ENCODE measurements around the gene EFS. TPM values are rescaled to one million over a fixed set of nuclear protein-coding genes. Genes with fewer than 3 reads are reported as not detected.

Gene EFS
- polyA plus RNA-seq, 1 donor from 2014 or later = not detected

DNA sequence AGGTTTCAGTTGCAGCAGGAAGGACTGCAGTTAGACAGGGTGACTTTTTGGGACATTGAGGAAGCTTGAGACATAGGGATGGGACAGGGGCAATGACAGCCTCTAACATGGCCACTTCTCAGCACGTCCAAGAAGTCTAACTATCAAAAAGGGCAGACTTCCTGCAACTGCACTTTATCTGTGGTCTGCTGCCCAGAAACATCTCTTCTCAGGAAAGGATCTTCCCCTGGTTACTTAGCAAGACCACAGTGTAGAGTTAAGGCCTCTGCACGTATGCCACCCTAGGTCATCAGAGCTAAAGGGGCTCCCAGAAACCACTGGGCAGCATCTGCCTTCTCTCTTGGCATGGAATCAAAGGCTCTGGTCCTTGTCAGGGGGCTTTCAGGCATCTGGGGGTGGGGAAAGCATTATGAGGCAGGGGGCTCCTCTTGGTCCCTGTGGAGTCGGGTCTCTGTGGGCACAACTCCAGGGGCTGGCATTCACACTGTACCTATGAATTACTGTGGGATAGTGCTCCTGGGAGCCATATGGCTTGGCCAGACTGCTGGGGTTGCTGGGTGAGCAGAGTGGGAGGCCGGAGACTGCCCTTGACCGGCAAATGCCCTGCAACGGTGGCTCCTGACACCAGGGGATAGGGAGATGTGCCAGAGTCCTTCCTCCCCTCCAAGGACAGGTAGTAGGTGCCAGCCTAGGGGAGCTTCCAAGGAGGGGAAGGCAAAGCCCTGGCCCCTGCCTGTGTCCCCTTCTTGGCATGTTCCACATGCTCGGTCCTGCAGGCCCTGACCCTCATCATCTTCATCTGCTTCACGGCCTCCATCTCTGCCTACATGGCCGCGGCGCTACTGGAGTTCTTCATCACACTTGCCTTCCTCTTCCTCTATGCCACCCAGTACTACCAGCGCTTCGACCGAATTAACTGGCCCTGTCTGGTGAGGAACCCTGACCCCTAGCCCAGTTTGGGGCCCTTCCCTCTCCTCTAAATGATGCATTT is 12.9 kb upstream of the EFS start:
- no peaks in the 10 kb centered on the region for H3K4me1 Mint-ChIP-seq
- H3K9me3 Mint-ChIP-seq = no peaks in the 10 kb centered on the region
- no peak overlapping the region for H3K27ac Mint-ChIP-seq
- peaks cover 15% of the 10 kb centered on the region for H3K27me3 Mint-ChIP-seq
- H3K4me3 Mint-ChIP-seq = no peak overlapping the region
- no peaks in the 10 kb centered on the region for H3K36me3 Mint-ChIP-seq

DNA sequence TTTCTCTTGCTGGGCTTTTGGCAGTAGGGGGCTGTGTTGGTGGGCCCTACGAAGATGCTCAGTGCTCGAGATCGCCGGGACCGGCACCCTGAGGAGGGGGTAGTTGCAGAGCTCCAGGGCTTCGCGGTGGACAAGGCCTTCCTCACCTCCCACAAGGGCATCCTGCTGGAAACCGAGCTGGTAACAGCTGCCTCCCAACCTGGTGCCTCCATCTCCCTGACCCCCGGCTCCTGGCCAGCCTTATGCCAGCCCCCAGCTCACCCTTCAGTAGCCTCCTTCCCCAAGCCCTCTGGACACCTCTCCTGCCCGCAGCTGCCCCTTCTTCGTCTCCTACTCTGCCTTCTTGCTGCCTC is 12.2 kb upstream of the EFS start:
- Mint-ChIP-seq H3K36me3 (no peaks in the 10 kb centered on the region), H3K27ac (no peak overlapping the region), H3K4me1 (no peaks in the 10 kb centered on the region), H3K27me3 (peaks cover 9% of the 10 kb centered on the region), H3K4me3 (no peak overlapping the region), H3K9me3 (no peaks in the 10 kb centered on the region)

DNA sequence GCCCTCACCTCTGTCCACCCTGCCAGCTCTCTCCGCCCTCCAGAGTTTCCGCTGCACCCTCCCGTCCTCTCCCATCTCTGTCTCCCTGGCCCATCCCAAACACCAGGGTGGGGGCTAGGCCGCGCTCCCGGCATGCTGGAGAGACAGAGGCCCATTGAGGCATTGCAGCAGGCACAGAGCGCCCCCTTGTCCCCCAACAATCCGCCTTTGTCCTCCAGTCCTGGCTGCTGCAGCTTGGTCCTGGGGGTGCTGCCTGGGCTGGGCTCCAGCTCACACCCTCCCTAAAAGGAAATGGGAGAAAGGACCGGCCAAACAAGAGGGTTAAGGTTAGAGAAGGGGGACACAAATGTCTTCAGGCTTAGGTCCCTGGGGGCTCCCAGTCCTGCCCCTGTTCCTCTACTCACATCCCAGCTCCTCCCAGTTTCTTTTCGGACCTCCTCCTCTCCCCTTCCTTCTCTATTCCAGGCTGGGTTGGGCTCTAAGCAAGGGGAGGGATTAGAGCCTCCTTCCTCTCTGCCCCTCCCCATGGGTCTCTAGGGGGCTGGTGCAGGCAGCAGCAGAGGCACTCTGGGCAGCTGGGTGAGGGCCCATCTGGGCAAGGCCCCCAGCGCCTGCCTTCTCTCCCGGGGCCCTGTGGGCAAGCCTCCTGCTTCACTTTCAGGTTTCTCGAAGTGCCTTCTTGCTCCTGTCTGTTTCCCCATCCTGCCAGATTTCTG is 11.7 kb upstream of the EFS start, which contains the start of gene CMTM5:
TSS of gene CMTM5 (plus strand) at position 565 of the 716 bp plus-strand sequence. CDS start 206 bp downstream, outside the sequence.
- H3K27me3 Mint-ChIP-seq = peaks cover 5% of the 10 kb centered on the region
- H3K9me3 Mint-ChIP-seq = no peaks in the 10 kb centered on the region
- peak within 1 kb of the TSS in 1 of 4 donors; percentile 39 for H3K4me3 Mint-ChIP-seq
- no peaks in the 10 kb centered on the region for H3K36me3 Mint-ChIP-seq
- no peaks in the 10 kb centered on the region for H3K4me1 Mint-ChIP-seq
- no peak within 1 kb of the TSS for H3K27ac Mint-ChIP-seq

DNA sequence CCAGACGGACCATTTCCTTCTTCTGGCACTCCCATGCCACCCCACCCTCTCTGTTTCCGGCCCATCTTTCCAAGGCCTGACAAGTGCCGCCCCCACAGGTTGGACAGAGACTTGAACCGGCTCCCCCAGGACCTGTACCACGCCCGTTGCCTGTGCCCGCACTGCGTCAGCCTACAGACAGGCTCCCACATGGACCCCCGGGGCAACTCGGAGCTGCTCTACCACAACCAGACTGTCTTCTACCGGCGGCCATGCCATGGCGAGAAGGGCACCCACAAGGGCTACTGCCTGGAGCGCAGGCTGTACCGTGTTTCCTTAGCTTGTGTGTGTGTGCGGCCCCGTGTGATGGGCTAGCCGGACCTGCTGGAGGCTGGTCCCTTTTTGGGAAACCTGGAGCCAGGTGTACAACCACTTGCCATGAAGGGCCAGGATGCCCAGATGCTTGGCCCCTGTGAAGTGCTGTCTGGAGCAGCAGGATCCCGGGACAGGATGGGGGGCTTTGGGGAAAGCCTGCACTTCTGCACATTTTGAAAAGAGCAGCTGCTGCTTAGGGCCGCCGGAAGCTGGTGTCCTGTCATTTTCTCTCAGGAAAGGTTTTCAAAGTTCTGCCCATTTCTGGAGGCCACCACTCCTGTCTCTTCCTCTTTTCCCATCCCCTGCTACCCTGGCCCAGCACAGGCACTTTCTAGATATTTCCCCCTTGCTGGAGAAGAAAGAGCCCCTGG is 10.7 kb upstream of the EFS start:
- H3K36me3 Mint-ChIP-seq = no peaks in the 10 kb centered on the region
- no peak overlapping the region for H3K27ac Mint-ChIP-seq
- H3K9me3 Mint-ChIP-seq = no peaks in the 10 kb centered on the region
- peak overlapping the region in 1 of 4 donors; percentile 39 for H3K4me3 Mint-ChIP-seq
- H3K27me3 Mint-ChIP-seq = peaks cover 1% of the 10 kb centered on the region
- H3K4me1 Mint-ChIP-seq = no peaks in the 10 kb centered on the region

DNA sequence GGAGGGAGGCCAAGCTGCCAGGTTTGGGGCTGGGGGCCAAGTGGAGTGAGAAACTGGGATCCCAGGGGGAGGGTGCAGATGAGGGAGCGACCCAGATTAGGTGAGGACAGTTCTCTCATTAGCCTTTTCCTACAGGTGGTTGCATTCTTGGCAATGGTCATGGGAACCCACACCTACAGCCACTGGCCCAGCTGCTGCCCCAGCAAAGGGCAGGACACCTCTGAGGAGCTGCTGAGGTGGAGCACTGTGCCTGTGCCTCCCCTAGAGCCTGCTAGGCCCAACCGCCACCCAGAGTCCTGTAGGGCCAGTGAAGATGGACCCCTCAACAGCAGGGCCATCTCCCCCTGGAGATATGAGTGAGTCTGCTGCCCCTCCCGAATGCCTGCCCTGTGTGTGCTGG is 8.1 kb upstream of the EFS start:
- H3K4me1 Mint-ChIP-seq = no peaks in the 10 kb centered on the region
- H3K9me3 Mint-ChIP-seq = no peaks in the 10 kb centered on the region
- H3K36me3 Mint-ChIP-seq = no peaks in the 10 kb centered on the region

DNA sequence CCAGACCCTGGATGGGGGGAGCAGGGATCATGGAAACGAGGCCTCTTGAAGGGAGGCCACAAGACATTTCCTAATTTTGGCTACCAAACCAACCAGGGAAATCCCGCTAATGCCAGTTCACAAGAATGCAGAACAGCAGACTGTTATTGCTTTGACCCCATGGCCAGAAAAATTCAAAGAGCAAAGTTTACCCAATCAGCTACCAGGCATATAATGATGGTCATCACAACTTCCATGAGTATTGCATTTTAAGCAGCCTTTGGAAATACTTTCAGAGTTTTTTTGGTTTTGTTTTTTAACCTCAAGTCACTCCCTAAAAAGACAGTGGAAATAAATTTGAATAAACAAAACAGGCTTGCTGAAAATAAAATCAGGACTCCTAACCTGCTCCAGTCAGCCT is 7.5 kb upstream of the EFS start, which contains the start of gene IL25:
TSS of gene IL25 (plus strand) at position 301 of the 400 bp plus-strand sequence.
- Mint-ChIP-seq H3K4me3 (no peak within 1 kb of the TSS), H3K27me3 (peaks cover 6% of the 10 kb centered on the region), H3K4me1 (no peaks in the 10 kb centered on the region), H3K36me3 (no peaks in the 10 kb centered on the region), H3K9me3 (no peaks in the 10 kb centered on the region), H3K27ac (no peak within 1 kb of the TSS)

More for the DNA sequence above, 8.1 kb upstream of the EFS start:
- H3K4me3 Mint-ChIP-seq = no peak overlapping the region
- H3K27me3 Mint-ChIP-seq = peaks cover 4% of the 10 kb centered on the region
- H3K27ac Mint-ChIP-seq = no peak overlapping the region

DNA sequence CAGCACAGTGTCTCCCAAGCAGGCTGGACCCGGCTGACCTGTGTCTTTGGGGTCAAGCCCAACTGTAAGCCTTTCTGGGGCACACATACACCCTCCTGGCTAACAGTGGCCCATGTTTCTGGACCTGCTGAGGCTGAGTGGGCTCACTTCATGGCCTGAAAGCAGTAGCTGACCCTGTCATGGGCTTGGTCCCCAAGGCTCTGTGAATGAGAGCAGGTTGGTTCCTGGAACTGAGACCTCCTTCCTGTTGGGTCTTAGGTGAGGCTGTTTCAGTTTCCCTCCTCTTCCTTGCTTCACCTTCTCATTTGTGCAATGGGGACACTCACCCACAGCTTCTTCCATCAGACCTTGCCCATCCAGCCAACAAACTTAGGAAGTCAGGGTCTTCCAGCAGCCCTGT is 6.9 kb upstream of the EFS start:
- Mint-ChIP-seq H3K27ac (no peak overlapping the region), H3K9me3 (no peaks in the 10 kb centered on the region), H3K27me3 (peaks cover 13% of the 10 kb centered on the region), H3K4me3 (no peak overlapping the region), H3K4me1 (no peaks in the 10 kb centered on the region), H3K36me3 (no peaks in the 10 kb centered on the region)

DNA sequence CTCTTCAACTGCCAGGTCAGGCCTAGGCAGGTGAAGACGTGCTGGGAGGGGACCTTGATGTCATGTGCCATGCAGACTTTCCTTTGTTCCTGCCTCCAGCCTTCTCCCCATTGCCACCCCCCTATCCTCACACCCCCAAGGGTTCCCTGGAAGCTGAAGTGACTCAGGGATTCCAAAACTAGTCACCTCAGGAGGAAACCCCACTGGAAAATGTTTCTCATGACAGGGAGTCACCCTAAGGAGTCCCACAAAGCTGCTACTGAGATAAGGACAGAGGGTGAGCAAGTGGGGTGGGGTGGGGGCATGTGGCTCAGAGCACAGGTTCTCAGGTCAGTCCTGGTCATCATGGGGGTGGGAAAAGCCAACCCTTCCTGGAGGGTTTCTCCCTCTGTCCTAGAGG is 5.2 kb upstream of the EFS start:
- Mint-ChIP-seq H3K9me3 (no peaks in the 10 kb centered on the region), H3K27me3 (peaks cover 17% of the 10 kb centered on the region), H3K27ac (no peak overlapping the region), H3K36me3 (no peaks in the 10 kb centered on the region), H3K4me3 (no peak overlapping the region), H3K4me1 (no peaks in the 10 kb centered on the region)

DNA sequence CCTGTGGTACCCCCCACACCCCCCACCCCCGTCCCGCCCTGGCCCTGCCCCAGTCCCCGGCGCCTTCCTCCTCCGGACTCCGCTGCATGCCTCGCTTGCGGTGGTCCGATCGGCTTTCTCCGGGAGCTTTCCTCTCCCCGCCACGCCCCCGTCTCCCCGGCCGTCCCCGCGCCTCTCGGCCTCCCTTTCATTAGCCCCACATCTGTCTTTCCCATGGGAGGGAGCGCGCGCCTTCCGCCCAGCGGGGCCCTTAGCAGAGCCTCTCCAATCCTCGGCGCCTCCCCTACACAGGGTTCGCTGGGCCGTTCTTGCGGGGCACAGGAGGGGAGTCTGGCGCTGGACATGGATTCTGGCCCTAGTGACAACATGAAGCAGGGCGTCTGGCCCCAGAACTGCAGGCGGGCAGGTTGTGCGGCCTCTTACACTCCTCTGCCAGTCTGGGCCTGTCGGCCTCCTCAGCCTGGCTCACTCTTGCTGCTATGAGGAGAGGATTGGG is 1.5 kb upstream of the EFS start:
- Mint-ChIP-seq H3K9me3 (no peaks in the 10 kb centered on the region), H3K27me3 (peaks cover 23% of the 10 kb centered on the region), H3K4me1 (no peaks in the 10 kb centered on the region), H3K27ac (peak overlapping the region in 1 of 3 donors; percentile 88), H3K4me3 (no peak overlapping the region), H3K36me3 (no peaks in the 10 kb centered on the region)

DNA sequence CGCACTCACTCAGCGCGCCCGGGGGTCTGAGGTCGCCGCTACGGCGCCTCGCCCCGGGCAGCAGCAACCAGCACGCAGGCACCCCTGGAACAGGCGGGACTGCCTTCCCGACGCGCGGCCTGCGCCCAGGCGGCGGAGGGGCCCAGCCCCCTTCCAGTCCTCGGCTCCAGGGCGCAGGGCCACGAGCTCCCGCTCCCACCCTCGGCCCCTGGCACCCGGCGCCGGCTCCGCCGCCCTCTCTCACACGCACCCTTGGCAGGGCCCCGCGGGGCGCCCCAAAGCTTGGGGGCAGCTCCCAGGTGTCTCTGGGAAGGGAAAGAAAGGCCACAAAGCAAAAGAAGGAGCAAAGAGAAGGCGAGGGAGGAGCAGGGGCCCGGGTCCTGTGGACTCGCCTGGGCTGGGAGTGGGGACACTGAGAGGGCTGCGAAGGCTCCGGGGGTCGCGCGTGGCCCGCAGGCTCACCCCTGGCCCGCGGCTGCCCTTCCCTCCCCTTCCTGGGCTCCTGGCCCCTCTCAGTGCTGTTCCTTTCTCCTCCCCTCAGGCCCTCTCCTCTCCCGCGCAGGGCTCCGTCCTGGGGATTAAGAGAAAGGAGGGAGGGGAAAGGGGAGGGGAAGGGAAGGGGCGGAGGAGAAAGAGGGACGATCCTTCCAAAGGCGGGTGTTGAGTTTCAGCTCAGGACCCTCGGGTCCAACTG is 907 bp upstream of the EFS start:
- no peak overlapping the region for H3K27ac Mint-ChIP-seq
- peaks cover 23% of the 10 kb centered on the region for H3K27me3 Mint-ChIP-seq
- H3K4me3 Mint-ChIP-seq = no peak overlapping the region
- no peaks in the 10 kb centered on the region for H3K9me3 Mint-ChIP-seq
- no peaks in the 10 kb centered on the region for H3K36me3 Mint-ChIP-seq
- H3K4me1 Mint-ChIP-seq = no peaks in the 10 kb centered on the region

DNA sequence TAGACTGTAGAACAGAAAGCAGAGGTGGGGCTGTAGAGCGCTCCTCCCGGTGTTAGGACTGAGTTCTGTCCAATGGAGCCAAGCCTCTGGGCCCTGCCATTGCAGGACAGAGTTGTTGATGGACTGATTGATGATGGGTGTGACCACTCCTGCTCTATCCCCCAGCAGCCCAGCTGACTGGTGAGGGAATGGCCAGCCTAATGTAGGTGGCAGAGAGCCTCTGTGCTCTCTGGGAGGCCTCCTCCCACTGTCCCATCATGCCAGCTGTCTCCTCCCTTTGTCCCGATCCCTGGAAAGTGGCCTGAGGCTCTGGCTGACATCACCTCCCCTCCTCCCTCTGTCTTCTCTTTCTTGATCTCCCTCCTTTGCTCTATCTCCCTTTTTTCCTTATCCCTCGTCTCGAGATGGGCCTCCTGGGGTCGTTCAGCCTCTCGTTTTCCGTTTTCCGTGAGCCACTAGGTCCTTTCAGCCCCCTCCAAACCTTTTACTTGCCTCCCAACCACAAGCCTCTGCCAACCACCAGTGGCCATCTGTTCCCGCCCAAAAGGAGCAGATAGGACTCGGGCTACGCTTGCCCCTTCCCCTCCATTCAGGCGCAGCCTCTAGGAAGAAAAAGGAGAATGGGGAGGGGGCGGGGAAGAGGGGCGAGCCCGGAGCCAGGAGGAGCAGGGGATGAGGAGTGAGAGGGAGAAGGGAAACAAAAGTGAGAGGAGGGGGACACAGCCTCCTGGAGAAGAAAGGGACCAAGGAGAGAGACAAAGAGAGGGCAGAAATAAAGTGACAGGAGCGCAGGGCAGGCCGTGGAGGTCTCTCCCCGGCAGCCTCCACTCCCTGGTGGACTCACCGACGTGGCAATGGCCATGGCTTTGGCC is 572 bp downstream of the EFS start:
- Mint-ChIP-seq H3K9me3 (no peaks in the 10 kb centered on the region), H3K27ac (no peak overlapping the region), H3K36me3 (no peaks in the 10 kb centered on the region), H3K4me1 (no peaks in the 10 kb centered on the region), H3K4me3 (no peak overlapping the region), H3K27me3 (peaks cover 23% of the 10 kb centered on the region)

DNA sequence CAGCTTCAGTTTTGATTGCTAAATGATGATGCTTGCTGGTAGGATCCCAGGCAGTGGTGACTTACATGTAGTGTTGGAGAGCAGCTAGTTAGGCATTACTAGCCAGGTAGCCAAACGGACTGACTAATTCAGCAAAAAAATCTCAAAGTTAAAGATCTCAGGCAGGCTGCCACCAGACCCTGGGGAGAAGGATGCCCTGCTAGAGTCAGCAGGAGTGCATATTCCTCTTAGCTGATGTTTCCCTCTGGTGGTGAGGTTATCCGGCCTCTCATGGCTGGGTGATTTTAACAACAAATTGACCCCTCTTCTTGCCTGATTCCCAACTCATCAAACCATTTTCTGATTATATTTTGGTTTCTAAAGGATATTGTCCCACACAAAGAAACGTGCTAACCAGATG is 2.8 kb downstream of the EFS start:
- H3K27ac Mint-ChIP-seq = no peak overlapping the region
- no peaks in the 10 kb centered on the region for H3K4me1 Mint-ChIP-seq
- no peak overlapping the region for H3K4me3 Mint-ChIP-seq
- no peaks in the 10 kb centered on the region for H3K9me3 Mint-ChIP-seq
- H3K27me3 Mint-ChIP-seq = peaks cover 17% of the 10 kb centered on the region
- H3K36me3 Mint-ChIP-seq = no peaks in the 10 kb centered on the region

DNA sequence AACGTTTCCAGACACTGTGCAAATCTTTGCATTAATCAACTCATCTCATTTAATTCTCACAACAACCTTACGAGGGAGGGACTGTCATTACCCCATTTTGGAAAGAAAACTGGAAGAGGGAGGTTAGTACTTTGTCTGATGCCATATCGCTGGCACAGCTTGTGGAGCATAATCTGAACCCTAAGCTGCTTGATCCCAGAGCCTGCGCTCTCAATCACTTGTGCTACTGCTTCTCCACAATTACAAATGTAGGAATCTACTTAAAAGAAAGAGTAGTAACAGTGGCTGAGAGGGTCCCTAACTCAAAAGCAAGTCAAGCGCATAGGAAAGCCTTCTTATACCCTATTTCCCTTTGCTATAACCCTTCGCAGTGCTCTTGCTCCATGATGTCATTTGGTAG is 3.2 kb downstream of the EFS start:
- Mint-ChIP-seq H3K9me3 (no peaks in the 10 kb centered on the region), H3K27ac (no peak overlapping the region), H3K4me1 (no peaks in the 10 kb centered on the region), H3K4me3 (no peak overlapping the region), H3K27me3 (peaks cover 13% of the 10 kb centered on the region), H3K36me3 (no peaks in the 10 kb centered on the region)

DNA sequence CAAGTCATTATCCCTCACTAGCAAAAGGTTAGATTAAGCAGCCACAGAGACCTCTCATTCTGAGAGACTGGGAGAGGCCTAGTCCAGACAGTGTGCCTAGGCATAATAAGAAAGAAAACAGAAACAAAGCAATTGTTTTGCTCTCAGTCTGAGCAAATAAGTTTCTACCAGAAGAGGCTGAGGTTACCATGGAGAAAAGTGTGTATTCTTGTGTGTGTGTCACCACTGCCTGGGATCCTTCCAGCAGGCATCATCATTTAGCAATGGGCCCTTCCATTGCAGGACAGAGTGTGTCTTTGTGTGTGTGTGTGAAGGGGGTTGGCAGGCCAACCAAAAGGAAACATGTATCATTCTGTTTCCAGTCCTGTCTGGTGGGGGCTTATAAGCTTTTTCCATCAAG is 3.7 kb downstream of the EFS start:
- no peak overlapping the region for H3K27ac Mint-ChIP-seq
- no peak overlapping the region for H3K4me3 Mint-ChIP-seq
- H3K36me3 Mint-ChIP-seq = no peaks in the 10 kb centered on the region
- H3K27me3 Mint-ChIP-seq = peaks cover 13% of the 10 kb centered on the region
- no peaks in the 10 kb centered on the region for H3K4me1 Mint-ChIP-seq
- H3K9me3 Mint-ChIP-seq = no peaks in the 10 kb centered on the region
